ENCODE data around the gene ATP8A2. TPM values are rescaled to one million over a fixed set of nuclear protein-coding genes. Genes with fewer than 3 reads are reported as not detected.

Gene ATP8A2
- total RNA-seq, 4 donors from 2014 or later = 0.20 to 1.1 (median 0.59) TPM

GRCh38 chr13:25335856-25336255, 35.9 kb upstream of the ATP8A2 start:
- DNase-seq = no peak
- WGBS, 2 donors (ENCODE audit: low coverage in 1 of 2) = 57 to 62% methylated on average over 3 of the region's 3 CpGs
- Histone ChIP-seq H3K27me3 (no peaks in the 10 kb centered on the region), H3K4me1 (no peaks in the 10 kb centered on the region), H3K4me3 (no peak overlapping the region), H3K27ac (no peak overlapping the region), H3K9me3 (no peaks in the 10 kb centered on the region), H3K36me3 (peaks cover 0 to 43% (median 13%) of the 10 kb centered on the region in 4 donors)
- TF ChIP-seq POLR2A (IDR thresholded peaks at IDR 0.05) (no peak), POLR2AphosphoS5 (IDR thresholded peaks at IDR 0.05) (no peak), CTCF (IDR thresholded peaks at IDR 0.05) (no peak), EP300 (IDR thresholded peaks at IDR 0.05; ENCODE audit: low read depth) (no peak)
- in situ Hi-C loops (cut with MboI; ENCODE audit: low pct_ligation_motif_present in 1 of 4, low pct_unique_long_range_greater_than_20kb in 1 of 4, low sequenced_read_pairs in 3 of 4) (no loop called here), intact Hi-C loops (cut with DNase I; ENCODE audit: low total_unique reads) (no loop called here)

- intact Hi-C loops (cut with DNase I; ENCODE audit: low total_unique reads) (no loop called here), in situ Hi-C loops (cut with MboI; ENCODE audit: low pct_ligation_motif_present in 1 of 4, low pct_unique_long_range_greater_than_20kb in 1 of 4, low sequenced_read_pairs in 3 of 4) (no loop called here)
- Histone ChIP-seq H3K36me3 (no peaks in the 10 kb centered on the region), H3K27me3 (no peaks in the 10 kb centered on the region), H3K27ac (no peak overlapping the region), H3K4me1 (no peaks in the 10 kb centered on the region), H3K4me3 (no peak overlapping the region), H3K9me3 (no peaks in the 10 kb centered on the region)
- no peak for DNase-seq
- TF ChIP-seq CTCF (IDR thresholded peaks at IDR 0.05) = no peak
- no peak for TF ChIP-seq EP300 (IDR thresholded peaks at IDR 0.05; ENCODE audit: low read depth)
- TF ChIP-seq POLR2AphosphoS5 (IDR thresholded peaks at IDR 0.05) = no peak
- TF ChIP-seq POLR2A (IDR thresholded peaks at IDR 0.05) = no peak
- 87 to 92% methylated on average over 1 to 2 of the region's 2 CpGs for WGBS, 2 donors (ENCODE audit: low coverage in 1 of 2)
Observed at GRCh38 chr13:25345576-25345975, 26.2 kb upstream of the ATP8A2 start.

- no peaks in the 10 kb centered on the region for H3K4me1 ChIP-seq
- no peaks in the 10 kb centered on the region for H3K27me3 ChIP-seq
- no peak overlapping the region for H3K27ac ChIP-seq
- no peak overlapping the region for H3K4me3 ChIP-seq
- WGBS, 2 donors (ENCODE audit: low coverage in 1 of 2) = 81 to 83% methylated on average over 1 to 2 of the region's 2 CpGs
- no peaks in the 10 kb centered on the region for H3K36me3 ChIP-seq
- no peak for DNase-seq
- no peaks in the 10 kb centered on the region for H3K9me3 ChIP-seq
- TF ChIP-seq EP300 (IDR thresholded peaks at IDR 0.05; ENCODE audit: low read depth) = no peak
- intact Hi-C loops (cut with DNase I; ENCODE audit: low total_unique reads) (no loop called here), in situ Hi-C loops (cut with MboI; ENCODE audit: low pct_ligation_motif_present in 1 of 4, low pct_unique_long_range_greater_than_20kb in 1 of 4, low sequenced_read_pairs in 3 of 4) (no loop called here)
Observed at GRCh38 chr13:25347151-25347550, 24.6 kb upstream of the ATP8A2 start.

- WGBS, 2 donors (ENCODE audit: low coverage in 1 of 2) = 89 to 93% methylated on average over 1 of the region's 1 CpG
- H3K9me3 ChIP-seq = no peaks in the 10 kb centered on the region
- TF ChIP-seq EP300 (IDR thresholded peaks at IDR 0.05; ENCODE audit: low read depth) = no peak
- TF ChIP-seq POLR2AphosphoS5 (IDR thresholded peaks at IDR 0.05) = no peak
- TF ChIP-seq POLR2A (IDR thresholded peaks at IDR 0.05) = no peak
- no peak for TF ChIP-seq CTCF (IDR thresholded peaks at IDR 0.05)
- intact Hi-C loops (cut with DNase I; ENCODE audit: low total_unique reads) (no loop called here), in situ Hi-C loops (cut with MboI; ENCODE audit: low pct_ligation_motif_present in 1 of 4, low pct_unique_long_range_greater_than_20kb in 1 of 4, low sequenced_read_pairs in 3 of 4) (no loop called here)
- H3K4me1 ChIP-seq = no peaks in the 10 kb centered on the region
- H3K4me3 ChIP-seq = no peak overlapping the region
- no peak overlapping the region for H3K27ac ChIP-seq
- H3K27me3 ChIP-seq = peaks cover 11% of the 10 kb centered on the region
- H3K36me3 ChIP-seq = no peaks in the 10 kb centered on the region
- no peak for DNase-seq
Observed at GRCh38 chr13:25351404-25351803, 20.4 kb upstream of the ATP8A2 start.

GRCh38 chr13:25352230-25352629, 19.5 kb upstream of the ATP8A2 start:
- intact Hi-C loops (cut with DNase I; ENCODE audit: low total_unique reads) (no loop called here), in situ Hi-C loops (cut with MboI; ENCODE audit: low pct_ligation_motif_present in 1 of 4, low pct_unique_long_range_greater_than_20kb in 1 of 4, low sequenced_read_pairs in 3 of 4) (no loop called here)
- TF ChIP-seq CTCF (IDR thresholded peaks at IDR 0.05) (no peak), POLR2A (IDR thresholded peaks at IDR 0.05) (no peak), EP300 (IDR thresholded peaks at IDR 0.05; ENCODE audit: low read depth) (no peak), POLR2AphosphoS5 (IDR thresholded peaks at IDR 0.05) (no peak)
- no peak overlapping the region for H3K27ac ChIP-seq
- H3K9me3 ChIP-seq = no peaks in the 10 kb centered on the region
- no peak overlapping the region for H3K4me3 ChIP-seq
- no peaks in the 10 kb centered on the region for H3K4me1 ChIP-seq
- WGBS, 2 donors (ENCODE audit: low coverage in 1 of 2) = 60% methylated on average over 3 of the region's 3 CpGs; no CpG with 5 or more reads in 1 of the 2 donors
- DNase-seq = no peak
- H3K27me3 ChIP-seq = peaks cover 11% of the 10 kb centered on the region
- H3K36me3 ChIP-seq = no peaks in the 10 kb centered on the region

Data from transverse colon (tissue), 4 donors.